Naive thymus-derived CD4-positive, alpha-beta T cell (primary cell): Measurements from ENCODE around the gene MAPK12. TPM values are rescaled to one million over a fixed set of nuclear protein-coding genes. Genes with fewer than 3 reads are reported as not detected.

Source experiments
- ATAC-seq: fragments of 150-1000 bp; cut with Tn5 transposase; 2 replicates; pipeline ENCODE4 v1.10.0; 2021; ENCODE audit warnings: mild to moderate bottlenecking, moderate library complexity
- CTCF ChIA-PET: fragments of 350-600 bp; sonication (Branson Sonifier 250); formaldehyde crosslinking; loops from one replicate; lab custom pipeline; 2021; ENCODE audit warnings: antibody characterized with exemption; lab: Charles Lee
- POLR2A ChIA-PET: fragments of 350-600 bp; sonication (Branson Sonifier 250); formaldehyde crosslinking; loops from one replicate; lab custom pipeline; 2021; ENCODE audit warnings: antibody characterized with exemption, inconsistent platforms; lab: Charles Lee
- DNase-seq, 9 donors: peaks; one replicate each; pipeline versions ENCODE4 v3.0.0 to v3.0.0-alpha.2; 2020 to 2022; ENCODE audit warnings: mixed read lengths in 1 of 9
- H3K27ac ChIP-seq: one replicate; pipeline ENCODE4 v1.7.0; 2013; ENCODE audit warnings: mild to moderate bottlenecking, low read depth, low read length, moderate library complexity
- H3K27me3 ChIP-seq, 2 donors: one replicate each; pipeline ENCODE4 v1.7.0; 2013; ENCODE audit warnings: low read length in 2 of 2, mild to moderate bottlenecking in 2 of 2, moderate library complexity in 2 of 2; ENCODE audit not compliant: control insufficient read depth in 2 of 2, insufficient read depth in 2 of 2
- H3K36me3 ChIP-seq, 3 experiments: 1 replicate in 2 of 3; 2 replicates in 1 of 3; pipeline ENCODE4 v1.7.0; 2013; ENCODE audit warnings: low read length in 3 of 3, mild to moderate bottlenecking in 3 of 3, moderate library complexity in 1 of 3; ENCODE audit not compliant: insufficient read depth in 3 of 3, control insufficient read depth in 2 of 3
- H3K4me1 ChIP-seq, 2 donors: one replicate each; pipeline ENCODE4 v1.7.0; 2013; ENCODE audit warnings: low read length in 2 of 2, mild to moderate bottlenecking in 2 of 2, moderate library complexity in 1 of 2; ENCODE audit not compliant: control insufficient read depth in 2 of 2, insufficient read depth in 2 of 2
- H3K4me3 ChIP-seq: 2 replicates; pipeline ENCODE4 v1.7.0; 2013; ENCODE audit warnings: mild to moderate bottlenecking, low read length
- H3K9me3 ChIP-seq, 3 experiments: 1 replicate in 2 of 3; 2 replicates in 1 of 3; pipeline ENCODE4 v1.7.0; 2013; ENCODE audit warnings: low read length in 3 of 3; ENCODE audit not compliant: control insufficient read depth in 2 of 3
- H3K27ac Mint-ChIP-seq, 9 donors: one replicate each; pipeline ENCODE4 v1.8.0; 2020 to 2022; ENCODE audit warnings: mixed read lengths in 9 of 9, mild to moderate bottlenecking in 8 of 9, moderate library complexity in 5 of 9, inconsistent platforms in 2 of 9
- H3K27me3 Mint-ChIP-seq, 5 donors: one replicate each; pipeline ENCODE4 v1.8.0; 2021 to 2022; ENCODE audit warnings: mixed read lengths in 5 of 5, mild to moderate bottlenecking in 1 of 5
- H3K36me3 Mint-ChIP-seq, 5 donors: one replicate each; pipeline ENCODE4 v1.8.0; 2020 to 2022; ENCODE audit warnings: mixed read lengths in 5 of 5, mild to moderate bottlenecking in 3 of 5, inconsistent platforms in 1 of 5
- H3K4me1 Mint-ChIP-seq, 7 donors: one replicate each; pipeline ENCODE4 v1.8.0; 2020 to 2022; ENCODE audit warnings: mixed read lengths in 7 of 7, mild to moderate bottlenecking in 3 of 7, inconsistent platforms in 1 of 7
- H3K4me3 Mint-ChIP-seq, 10 donors: one replicate each; pipeline ENCODE4 v1.8.0; 2020 to 2022; ENCODE audit warnings: mild to moderate bottlenecking in 10 of 10, mixed read lengths in 10 of 10, moderate library complexity in 6 of 10, inconsistent platforms in 2 of 10
- H3K9me3 Mint-ChIP-seq, 11 donors: one replicate each; pipeline ENCODE4 v1.8.0; 2020 to 2022; ENCODE audit warnings: mixed read lengths in 11 of 11, mild to moderate bottlenecking in 4 of 11, inconsistent platforms in 1 of 11, moderate library complexity in 1 of 11
- intact Hi-C, 2 donors: fragments of 100-400 bp; cut with micrococcal nuclease; formaldehyde crosslinking; loops; one replicate each; pipeline ENCODE4 v1.15.1; 2023
- polyA plus RNA-seq, 2 donors: library from polyadenylated mRNA; unstranded; fragments of 300-500 nt; fragmentation: Illumina TruSeq; gene quantifications; one replicate each; pipeline ENCODE4 v1.2.3, GENCODE V29; 2021
- total RNA-seq, 6 experiments: library from RNA in 5 of 6; stranded (reverse) in 5 of 6; gene quantifications; 1 replicate in 5 of 6; 2 replicates in 1 of 6; pipeline ENCODE4 v1.2.3 and lab custom pipeline; 2021 to 2026

MAPK12 gene
- total and polyA plus RNA-seq, 7 experiments from 2014 or later, result 0.07 to 6.2 (median 2.1) TPM; not detected in 1

- ATAC-seq (no peak), DNase-seq (no peak)
- Mint-ChIP-seq H3K27ac (no peak overlapping the region), H3K27me3 (peaks cover 4 to 24% (median 14%) of the 10 kb centered on the region in 5 donors), H3K36me3 (no peaks in the 10 kb centered on the region), H3K4me1 (peaks cover 0 to 6% (median 0%) of the 10 kb centered on the region in 7 donors), H3K9me3 (no peaks in the 10 kb centered on the region), H3K4me3 (peak overlapping the region in 1 of 10 donors; percentile 42)
- H3K4me3 ChIP-seq, result no peak overlapping the region
- H3K4me1 ChIP-seq, result no peaks in the 10 kb centered on the region
- intact Hi-C loops, result no loop called here
- H3K27me3 ChIP-seq, result no peaks in the 10 kb centered on the region
- CTCF ChIA-PET, result interaction anchor here (0.6 kb wide), 1 partner anchor 22 kb away, joined by 3 read pairs; no protein-coding TSS in a partner anchor
- no peaks in the 10 kb centered on the region for H3K9me3 ChIP-seq
- POLR2A ChIA-PET, result no interaction called here
- H3K36me3 ChIP-seq, result no peaks in the 10 kb centered on the region
- no peak overlapping the region for H3K27ac ChIP-seq
Observed at GRCh38 chr22:50300620-50301257, 39.3 kb upstream of the MAPK12 start.

- Histone ChIP-seq H3K4me1 (no peaks in the 10 kb centered on the region), H3K27me3 (no peaks in the 10 kb centered on the region), H3K36me3 (no peaks in the 10 kb centered on the region), H3K4me3 (no peak overlapping the region), H3K27ac (no peak overlapping the region), H3K9me3 (no peaks in the 10 kb centered on the region)
- CTCF ChIA-PET, result interaction anchor here (0.6 kb wide), 1 partner anchor 23 kb away, joined by 3 read pairs; no protein-coding TSS in a partner anchor
- no peak for ATAC-seq
- POLR2A ChIA-PET, result no interaction called here
- Mint-ChIP-seq H3K4me1 (peaks cover 0 to 6% (median 0%) of the 10 kb centered on the region in 7 donors), H3K27ac (no peak overlapping the region), H3K4me3 (peak overlapping the region in 1 of 10 donors; percentile 12), H3K36me3 (no peaks in the 10 kb centered on the region), H3K9me3 (no peaks in the 10 kb centered on the region), H3K27me3 (peaks cover 4 to 23% (median 17%) of the 10 kb centered on the region in 5 donors)
- intact Hi-C loops, result no loop called here
- no peak for DNase-seq
Observed at GRCh38 chr22:50299785-50300619, 38.5 kb upstream of the MAPK12 start.

- H3K27me3 Mint-ChIP-seq, result peaks cover 1 to 22% (median 13%) of the 10 kb centered on the region in 5 donors
- H3K27ac Mint-ChIP-seq, result no peak overlapping the region
- no peaks in the 10 kb centered on the region for H3K9me3 Mint-ChIP-seq
- H3K4me1 Mint-ChIP-seq, result peaks cover 0 to 6% (median 0%) of the 10 kb centered on the region in 7 donors
- H3K4me3 Mint-ChIP-seq, result peak overlapping the region in 1 of 10 donors; percentile 64
- no peak for ATAC-seq
- CTCF ChIA-PET, result no interaction called here
- Histone ChIP-seq H3K27ac (no peak overlapping the region), H3K4me3 (no peak overlapping the region), H3K9me3 (no peaks in the 10 kb centered on the region), H3K36me3 (no peaks in the 10 kb centered on the region), H3K4me1 (no peaks in the 10 kb centered on the region), H3K27me3 (no peaks in the 10 kb centered on the region)
- H3K36me3 Mint-ChIP-seq, result no peaks in the 10 kb centered on the region
- no peak for DNase-seq
- POLR2A ChIA-PET, result no interaction called here
- intact Hi-C loops, result no loop called here
Observed at GRCh38 chr22:50298937-50299784, 37.7 kb upstream of the MAPK12 start.

GRCh38 chr22:50298266-50298637 is 36.8 kb upstream of the MAPK12 start:
- POLR2A ChIA-PET, result no interaction called here
- no peak for ATAC-seq
- no peak overlapping the region for H3K4me3 ChIP-seq
- H3K4me1 Mint-ChIP-seq, result peaks cover 0 to 6% (median 0%) of the 10 kb centered on the region in 7 donors
- no peaks in the 10 kb centered on the region for H3K4me1 ChIP-seq
- H3K36me3 ChIP-seq, result no peaks in the 10 kb centered on the region
- no peaks in the 10 kb centered on the region for H3K9me3 Mint-ChIP-seq
- H3K9me3 ChIP-seq, result no peaks in the 10 kb centered on the region
- CTCF ChIA-PET, result no interaction called here
- H3K27me3 ChIP-seq, result no peaks in the 10 kb centered on the region
- no peak overlapping the region for H3K27ac ChIP-seq
- intact Hi-C loops, result no loop called here
- H3K4me3 Mint-ChIP-seq, result peak overlapping the region in 1 of 10 donors; percentile 64
- H3K27me3 Mint-ChIP-seq, result peaks cover 0 to 22% (median 12%) of the 10 kb centered on the region in 5 donors
- H3K27ac Mint-ChIP-seq, result no peak overlapping the region
- H3K36me3 Mint-ChIP-seq, result no peaks in the 10 kb centered on the region
- DNase-seq, result no peak

- Histone ChIP-seq H3K9me3 (no peaks in the 10 kb centered on the region), H3K36me3 (no peaks in the 10 kb centered on the region), H3K27me3 (no peaks in the 10 kb centered on the region), H3K4me3 (no peak overlapping the region), H3K27ac (no peak overlapping the region), H3K4me1 (no peaks in the 10 kb centered on the region)
- Mint-ChIP-seq H3K27me3 (peaks cover 2 to 25% (median 15%) of the 10 kb centered on the region in 5 donors), H3K36me3 (no peaks in the 10 kb centered on the region), H3K27ac (no peak overlapping the region), H3K4me1 (peaks cover 0 to 9% (median 2%) of the 10 kb centered on the region in 7 donors), H3K4me3 (no peak overlapping the region), H3K9me3 (no peaks in the 10 kb centered on the region)
- POLR2A ChIA-PET, result no interaction called here
- no peak for DNase-seq
- intact Hi-C loops, result no loop called here
- no peak for ATAC-seq
- CTCF ChIA-PET, result no interaction called here
Observed at GRCh38 chr22:50297510-50298265, 36.2 kb upstream of the MAPK12 start.
